ENCODE results near the gene ACOT11. TPM values are rescaled to one million over a fixed set of nuclear protein-coding genes. Genes with fewer than 3 reads are reported as not detected.

Gene ACOT11
- total RNA-seq, 1 experiment from 2014 or later: 1.9 TPM

GRCh38 chr1:54608566-54609230 lies 60.7 kb downstream of the ACOT11 start:
- Histone ChIP-seq H3K4me3 (ENCODE audit: low read depth in 2 of 2, low read length in 2 of 2) (no peak overlapping the region), H3K27ac (ENCODE audit: low read length) (no peak overlapping the region), H3K9me3 (ENCODE audit: control insufficient read depth, insufficient read depth, low read depth, low read length) (no peaks in the 10 kb centered on the region), H3K27me3 (ENCODE audit: control insufficient read depth, insufficient read depth, low read length) (no peaks in the 10 kb centered on the region), H3K36me3 (ENCODE audit: control insufficient read depth, insufficient read depth, low read length) (no peaks in the 10 kb centered on the region), H3K4me1 (ENCODE audit: control insufficient read depth, insufficient read depth, low read length) (no peaks in the 10 kb centered on the region)
- no TSS peak for BruUV-seq (replicated peaks)
- in situ Hi-C loops (cut with HindIII; ENCODE audit: low pct_unique_long_range_greater_than_20kb, low sequenced_read_pairs) (no loop called here), intact Hi-C loops (cut with micrococcal nuclease; ENCODE audit: unreplicated experiment) (no loop called here)
- ChIA-PET POLR2A (no interaction called here), CTCF (no interaction called here)
- ATAC-seq (no peak), DNase-seq (ENCODE audit: low read depth, low spot score) (no peak)
- TF ChIP-seq, protein P1, sequence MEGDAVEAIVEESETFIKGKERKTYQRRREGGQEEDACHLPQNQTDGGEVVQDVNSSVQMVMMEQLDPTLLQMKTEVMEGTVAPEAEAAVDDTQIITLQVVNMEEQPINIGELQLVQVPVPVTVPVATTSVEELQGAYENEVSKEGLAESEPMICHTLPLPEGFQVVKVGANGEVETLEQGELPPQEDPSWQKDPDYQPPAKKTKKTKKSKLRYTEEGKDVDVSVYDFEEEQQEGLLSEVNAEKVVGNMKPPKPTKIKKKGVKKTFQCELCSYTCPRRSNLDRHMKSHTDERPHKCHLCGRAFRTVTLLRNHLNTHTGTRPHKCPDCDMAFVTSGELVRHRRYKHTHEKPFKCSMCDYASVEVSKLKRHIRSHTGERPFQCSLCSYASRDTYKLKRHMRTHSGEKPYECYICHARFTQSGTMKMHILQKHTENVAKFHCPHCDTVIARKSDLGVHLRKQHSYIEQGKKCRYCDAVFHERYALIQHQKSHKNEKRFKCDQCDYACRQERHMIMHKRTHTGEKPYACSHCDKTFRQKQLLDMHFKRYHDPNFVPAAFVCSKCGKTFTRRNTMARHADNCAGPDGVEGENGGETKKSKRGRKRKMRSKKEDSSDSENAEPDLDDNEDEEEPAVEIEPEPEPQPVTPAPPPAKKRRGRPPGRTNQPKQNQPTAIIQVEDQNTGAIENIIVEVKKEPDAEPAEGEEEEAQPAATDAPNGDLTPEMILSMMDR (IDR thresholded peaks at IDR 0.05): no peak
- TF ChIP-seq TCF7L2 (IDR thresholded peaks at IDR 0.05; ENCODE audit: low read depth, low read length) (no peak), REST (IDR thresholded peaks at IDR 0.05; ENCODE audit: insufficient read depth in 1 of 2, low read depth in 2 of 2, low read length in 1 of 2) (no peak), POLR2AphosphoS5 (IDR thresholded peaks at IDR 0.05; ENCODE audit: low read depth, low read length) (no peak), SIN3A (IDR thresholded peaks at IDR 0.05; ENCODE audit: borderline replicate concordance, insufficient read depth, low read depth, low read length) (no peak)

DNA sequence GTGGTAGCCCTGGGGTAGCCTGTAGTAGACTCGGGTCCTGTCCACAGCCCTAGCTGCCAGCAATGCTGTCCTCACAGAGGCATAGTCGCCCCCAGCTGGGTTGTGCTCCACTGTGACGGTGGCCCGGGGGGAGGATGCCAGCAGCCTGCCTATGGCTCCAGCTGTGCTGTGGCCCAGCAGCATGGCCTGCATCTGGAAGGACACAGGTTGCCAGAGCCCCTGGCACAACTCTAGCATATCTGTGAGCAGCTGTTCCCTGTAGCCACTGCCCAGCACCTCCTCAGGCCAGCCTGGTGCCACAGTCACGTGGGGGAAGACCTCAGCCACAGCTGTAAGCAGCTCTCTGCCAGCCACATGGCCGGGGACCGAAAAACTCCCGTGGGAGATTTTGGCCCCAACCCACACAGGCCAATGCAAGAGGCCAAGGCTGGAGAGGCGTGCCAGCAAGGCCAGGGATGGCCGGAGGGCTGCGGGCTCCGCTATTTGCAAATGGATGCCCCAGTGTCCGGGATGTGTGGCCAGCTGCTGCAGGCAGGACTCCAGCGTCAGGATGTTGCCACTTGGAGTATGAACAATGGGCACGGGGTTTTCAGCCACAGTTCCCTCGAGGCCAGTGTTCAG lies 61.4 kb downstream of the ACOT11 start:
- no peak for DNase-seq (ENCODE audit: low read depth, low spot score)
- POLR2A ChIA-PET: no interaction called here
- no peak for TF ChIP-seq TCF7L2 (IDR thresholded peaks at IDR 0.05; ENCODE audit: low read depth, low read length)
- TF ChIP-seq, protein P1 (IDR thresholded peaks at IDR 0.05): no peak
- no peak for TF ChIP-seq POLR2AphosphoS5 (IDR thresholded peaks at IDR 0.05; ENCODE audit: low read depth, low read length)
- no peak for TF ChIP-seq SIN3A (IDR thresholded peaks at IDR 0.05; ENCODE audit: borderline replicate concordance, insufficient read depth, low read depth, low read length)
- no peak for TF ChIP-seq REST (IDR thresholded peaks at IDR 0.05; ENCODE audit: insufficient read depth in 1 of 2, low read depth in 2 of 2, low read length in 1 of 2)
- intact Hi-C loops (cut with micrococcal nuclease; ENCODE audit: unreplicated experiment): no loop called here
- H3K27ac ChIP-seq (ENCODE audit: low read length): no peak overlapping the region
- no TSS peak for BruUV-seq (replicated peaks)
- no peaks in the 10 kb centered on the region for H3K36me3 ChIP-seq (ENCODE audit: control insufficient read depth, insufficient read depth, low read length)
- no peak for ATAC-seq
- CTCF ChIA-PET: no interaction called here
- no peaks in the 10 kb centered on the region for H3K9me3 ChIP-seq (ENCODE audit: control insufficient read depth, insufficient read depth, low read depth, low read length)
- H3K27me3 ChIP-seq (ENCODE audit: control insufficient read depth, insufficient read depth, low read length): no peaks in the 10 kb centered on the region
- no peak overlapping the region for H3K4me3 ChIP-seq (ENCODE audit: low read depth in 2 of 2, low read length in 2 of 2)
- in situ Hi-C loops (cut with HindIII; ENCODE audit: low pct_unique_long_range_greater_than_20kb, low sequenced_read_pairs): no loop called here
- peaks cover 4% of the 10 kb centered on the region; the same call in 1 of the 2 replicates for H3K4me1 ChIP-seq (ENCODE audit: control insufficient read depth, insufficient read depth, low read length)
